B cell (primary cell): ENCODE results near the gene NANS. TPM values are rescaled to one million over a fixed set of nuclear protein-coding genes. Genes with fewer than 3 reads are reported as not detected.

ENCODE experiments used
- ATAC-seq: fragments of 200-7000 bp; cut with Tn5 transposase; one replicate; pipeline ENCODE4 v1.10.0; 2021; ENCODE audit warnings: low read depth, mild to moderate bottlenecking, moderate number of reproducible peaks, moderate library complexity
- CTCF ChIA-PET: fragments of 350-600 bp; sonication (Branson Sonifier 250); formaldehyde crosslinking; loops from one replicate; lab custom pipeline; 2021; ENCODE audit warnings: antibody characterized with exemption, inconsistent platforms; lab: Charles Lee
- POLR2A ChIA-PET: fragments of 350-600 bp; sonication (Branson Sonifier 250); formaldehyde crosslinking; loops from one replicate; lab custom pipeline; 2021; ENCODE audit warnings: antibody characterized with exemption; lab: Charles Lee
- DNase-seq: peaks from one replicate; pipeline ENCODE4 v3.0.0; 2013
- H2AFZ ChIP-seq: 2 replicates; pipeline ENCODE4 v1.6.1; 2012; ENCODE audit warnings: mild to moderate bottlenecking, low read depth, low read length; ENCODE audit not compliant: insufficient read depth, poor library complexity, severe bottlenecking
- H3K27ac ChIP-seq, 2 donors: 1 replicate in 1 of 2; 2 replicates in 1 of 2; pipeline ENCODE4 v1.5.1; 2012 to 2013; ENCODE audit warnings: low read length in 2 of 2, mild to moderate bottlenecking in 2 of 2, moderate library complexity in 1 of 2
- H3K27me3 ChIP-seq, 4 experiments: fragments of 200-600 bp in 1 of 4; sonication (generic) in 1 of 4; replicated peaks in 1 of 4; 1 replicate in 2 of 4; 2 replicates in 2 of 4; pipeline versions ENCODE4 v1.6.1 to v1.7.0; 2013 to 2016; ENCODE audit warnings: low read length in 3 of 4, mild to moderate bottlenecking in 2 of 4, mixed read lengths in 1 of 4, moderate library complexity in 1 of 4; ENCODE audit not compliant: insufficient read depth in 4 of 4, control insufficient read depth in 3 of 4; ENCODE audit errors: control extremely low read depth in 1 of 4
- H3K36me3 ChIP-seq, 2 experiments: replicated peaks in 1 of 2; 1 replicate in 1 of 2; 2 replicates in 1 of 2; pipeline versions ENCODE4 v1.6.1 to v1.7.1; 2013; ENCODE audit warnings: low read length in 1 of 2; ENCODE audit not compliant: insufficient read depth in 2 of 2, control insufficient read depth in 1 of 2; ENCODE audit errors: control extremely low read depth in 1 of 2, extremely low read depth in 1 of 2
- H3K4me1 ChIP-seq, 2 donors: fragments of 200-600 bp in 1 of 2; sonication (generic) in 1 of 2; 1 replicate in 1 of 2; 2 replicates in 1 of 2; pipeline versions ENCODE4 v1.5.1 to v1.6.1; 2013 to 2017; ENCODE audit warnings: low read length in 2 of 2; ENCODE audit not compliant: control insufficient read depth in 2 of 2, insufficient read depth in 2 of 2
- H3K4me2 ChIP-seq: replicated peaks from 2 replicates; pipeline ENCODE3; 2012; ENCODE audit warnings: mild to moderate bottlenecking, low read depth, low read length; ENCODE audit not compliant: poor library complexity, severe bottlenecking
- H3K4me3 ChIP-seq, 5 experiments: fragments of 200-600 bp in 1 of 5; sonication (generic) in 1 of 5; 1 replicate in 3 of 5; 2 replicates in 2 of 5; pipeline versions ENCODE4 v1.5.1 to v1.7.0; 2011 to 2016; ENCODE audit warnings: low read length in 4 of 5, mild to moderate bottlenecking in 4 of 5, low read depth in 2 of 5, control low read depth in 1 of 5, moderate library complexity in 1 of 5; ENCODE audit not compliant: insufficient read depth in 1 of 5; ENCODE audit errors: control extremely low read depth in 1 of 5, extremely low read depth in 1 of 5
- H3K79me2 ChIP-seq: fragments of 200-600 bp; sonication (generic); one replicate; pipeline ENCODE4 v1.6.0; 2016; ENCODE audit warnings: low read length; ENCODE audit not compliant: control insufficient read depth, insufficient read depth
- H3K9ac ChIP-seq: fragments of 200-600 bp; sonication (generic); 2 replicates; pipeline ENCODE4 v1.6.1; 2017; ENCODE audit warnings: mild to moderate bottlenecking, low read length, moderate library complexity
- H3K9me3 ChIP-seq, 3 donors: one replicate each; pipeline versions ENCODE4 v1.6.1 to v1.7.1; 2013; ENCODE audit warnings: low read length in 2 of 3; ENCODE audit not compliant: control insufficient read depth in 2 of 3, insufficient read depth in 1 of 3; ENCODE audit errors: control extremely low read depth in 1 of 3
- H4K20me1 ChIP-seq: 2 replicates; pipeline ENCODE4 v1.6.0; 2012; ENCODE audit warnings: mild to moderate bottlenecking, low read length; ENCODE audit not compliant: insufficient read depth, control insufficient read depth, poor library complexity, severe bottlenecking
- H3K27ac Mint-ChIP-seq: one replicate; pipeline ENCODE4 v1.8.0; 2021; ENCODE audit warnings: mixed read lengths
- H3K27me3 Mint-ChIP-seq: one replicate; pipeline ENCODE4 v1.8.0; 2021; ENCODE audit warnings: mixed read lengths
- H3K4me1 Mint-ChIP-seq: one replicate; pipeline ENCODE4 v1.8.0; 2021; ENCODE audit warnings: mixed read lengths
- H3K4me3 Mint-ChIP-seq: one replicate; pipeline ENCODE4 v1.8.0; 2021; ENCODE audit warnings: mixed read lengths
- H3K9me3 Mint-ChIP-seq: one replicate; pipeline ENCODE4 v1.8.0; 2022; ENCODE audit warnings: mixed read lengths; ENCODE audit not compliant: insufficient read depth
- CTCF ChIP-seq: fragments of 200-600 bp; IDR thresholded peaks from one replicate; pipeline ENCODE4 v1.8.0; 2022; ENCODE audit warnings: antibody characterized with exemption, mild to moderate bottlenecking
- EZH2 ChIP-seq: IDR thresholded peaks from 2 replicates; pipeline ENCODE4 v1.6.1; 2012; ENCODE audit warnings: borderline replicate concordance, low read depth, mild to moderate bottlenecking, moderate library complexity, low read length; ENCODE audit not compliant: insufficient read depth, poor library complexity, severe bottlenecking
- WGBS: methylation state at CpG from one replicate; pipeline ENCODE4 v1.1.5; 2013; ENCODE audit warnings: missing lambda C conversion rate; ENCODE audit not compliant: insufficient coverage; 5-methylcytosine and 5-hydroxymethylcytosine counted together
- intact Hi-C: fragments of 100-400 bp; cut with micrococcal nuclease; formaldehyde crosslinking; loops from one replicate; pipeline ENCODE4 v1.10.0; 2022
- polyA plus RNA-seq: library from polyadenylated mRNA; depleted of rRNA; stranded (reverse); fragments of >200 nt; gene quantifications from 2 replicates; pipeline ENCODE4 v1.2.3, GENCODE V29; 2012
- total RNA-seq, 2 donors: library from RNA; stranded (reverse); fragments of 120-200 nt in 1 of 2; gene quantifications; 1 replicate in 1 of 2; 2 replicates in 1 of 2; pipeline versions ENCODE4 v1.2.3 to v1.2.4, GENCODE V29; 2013 to 2022

Gene NANS
- total and polyA plus RNA-seq, 2 donors (not counting 1 experiment from before 2014, with no cell fraction given): 14.2 to 14.9 TPM

DNA sequence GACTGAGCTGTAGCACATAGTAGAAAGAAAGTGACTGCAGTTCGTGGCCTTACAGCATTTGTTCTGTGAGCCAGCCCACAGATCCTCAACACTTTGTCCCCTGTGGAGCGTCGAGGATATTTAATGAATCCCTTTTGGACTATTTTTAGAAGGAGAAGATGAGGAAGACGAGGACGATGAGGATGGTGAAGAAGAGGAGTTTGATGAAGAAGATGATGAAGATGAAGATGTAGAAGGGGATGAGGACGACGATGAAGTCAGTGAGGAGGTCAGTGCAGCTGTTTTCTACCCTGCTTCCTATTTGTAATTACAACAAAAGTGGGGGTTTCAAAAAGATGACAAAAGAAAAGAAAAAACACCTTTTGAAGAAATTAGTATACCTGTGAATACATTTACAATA is 45.4 kb upstream of the NANS start:
- Histone ChIP-seq H2AFZ (no peak overlapping the region), H4K20me1 (peaks cover 7% of the 10 kb centered on the region), H3K36me3 (peaks cover 2 to 59% of the 10 kb centered on the region in 2 experiments), H3K79me2 (peaks cover 6% of the 10 kb centered on the region), H3K27ac (peak overlapping the region; percentile 16 to 19), H3K4me1 (peaks cover 9 to 13% of the 10 kb centered on the region in 2 donors), H3K4me3 (no peak overlapping the region), H3K9ac (no peak overlapping the region), H3K4me2 (no peak overlapping the region), H3K9me3 (no peaks in the 10 kb centered on the region), H3K27me3 (no peaks in the 10 kb centered on the region)
- 100% methylated on average over 2 of the region's 7 CpGs for WGBS
- H3K27ac Mint-ChIP-seq: peak overlapping the region; percentile 76
- TF ChIP-seq CTCF (no peak), EZH2 (no peak)
- H3K27me3 Mint-ChIP-seq: no peaks in the 10 kb centered on the region
- no peak overlapping the region for H3K4me3 Mint-ChIP-seq
- ChIA-PET POLR2A (interaction anchor here (0.9 to 1.3 kb wide), 2 partner anchors 27 to 89 kb away, joined by 3 to 6 read pairs; partner anchors contain the start of gene TRMO), CTCF (interaction anchor here (0.8 to 1.4 kb wide), 4 partner anchors 21 to 87 kb away, joined by 4 to 6 read pairs (median 5); partner anchors contain the start of gene ANP32B)
- peaks cover 23% of the 10 kb centered on the region for H3K4me1 Mint-ChIP-seq
- DNase-seq (no peak), ATAC-seq (no peak)
- H3K9me3 Mint-ChIP-seq: no peaks in the 10 kb centered on the region
- intact Hi-C loops: no loop called here

DNA sequence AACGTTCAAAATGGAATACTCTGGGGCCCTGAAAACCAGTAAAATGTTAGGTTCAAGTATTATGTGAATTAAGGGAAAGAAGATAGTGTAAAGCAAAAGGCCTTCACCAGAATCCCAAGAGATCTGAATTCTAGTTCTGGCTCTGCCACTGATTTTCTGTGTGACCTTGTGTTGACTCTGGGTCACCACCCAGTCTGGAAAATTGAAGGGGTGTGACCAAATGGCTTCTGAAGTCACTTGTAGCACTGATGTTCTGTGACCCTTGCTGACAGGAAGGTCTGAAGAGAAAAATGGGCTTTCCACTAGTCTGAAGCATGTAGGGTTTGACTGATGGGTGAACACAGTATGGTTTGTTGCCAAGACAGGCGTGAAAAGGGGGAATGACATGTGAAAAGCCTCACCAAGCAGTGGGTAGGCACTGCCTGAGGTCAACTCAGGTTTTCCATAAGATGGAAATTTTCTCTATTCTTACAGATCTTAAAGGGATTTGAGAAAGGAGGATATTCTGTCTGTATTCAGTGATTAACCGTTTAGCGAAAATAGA is 40.3 kb upstream of the NANS start:
- CTCF ChIA-PET: no interaction called here
- Histone ChIP-seq H3K9ac (no peak overlapping the region), H3K4me1 (no peaks in the 10 kb centered on the region), H4K20me1 (no peaks in the 10 kb centered on the region), H3K36me3 (peaks cover 0 to 54% of the 10 kb centered on the region in 2 experiments), H3K4me3 (no peak overlapping the region), H2AFZ (no peak overlapping the region), H3K4me2 (no peak overlapping the region), H3K9me3 (no peaks in the 10 kb centered on the region), H3K79me2 (no peaks in the 10 kb centered on the region), H3K27ac (no peak overlapping the region), H3K27me3 (no peaks in the 10 kb centered on the region)
- Mint-ChIP-seq H3K4me3 (no peak overlapping the region), H3K27ac (no peak overlapping the region), H3K27me3 (no peaks in the 10 kb centered on the region), H3K9me3 (no peaks in the 10 kb centered on the region), H3K4me1 (peaks cover 3% of the 10 kb centered on the region)
- TF ChIP-seq CTCF (no peak), EZH2 (no peak)
- ATAC-seq (no peak), DNase-seq (no peak)
- intact Hi-C loops: no loop called here
- POLR2A ChIA-PET: no interaction called here
- no CpG with 5 or more reads among the region's 4 CpGs for WGBS
